ENCODE results near the gene TRMT13. TPM values are rescaled to one million over a fixed set of nuclear protein-coding genes. Genes with fewer than 3 reads are reported as not detected.

The TRMT13 gene
- total and polyA plus RNA-seq, 2 of the 13 experiments (the other 11 are each of a cell fraction or from before 2014, with no cell fraction given) = 10.0 to 12.4 TPM

DNA sequence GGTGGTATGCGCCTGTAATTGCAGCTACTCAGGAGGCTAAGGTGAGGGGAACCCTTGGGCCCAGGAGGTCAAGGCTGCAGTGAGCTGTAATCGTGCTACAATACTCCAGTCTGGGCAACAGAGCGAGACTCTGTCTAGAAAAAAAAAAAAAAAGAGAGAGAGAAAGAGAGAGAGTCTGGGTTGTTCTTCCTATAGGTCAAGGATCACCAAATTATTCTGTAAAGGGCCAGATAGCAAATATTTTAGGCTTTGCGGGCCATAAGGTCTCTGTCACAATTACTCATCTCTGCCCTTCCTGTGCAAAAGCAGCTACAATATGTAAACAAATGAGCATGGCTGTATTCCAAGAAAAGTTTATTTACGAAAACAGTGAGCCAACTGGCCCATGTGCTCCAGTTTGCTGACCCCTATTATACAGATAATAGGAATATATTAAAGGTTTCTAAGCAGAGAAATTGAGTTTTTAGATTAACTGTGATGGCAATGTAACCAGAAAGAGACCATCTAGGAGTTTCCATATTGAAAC, 2.3 kb upstream of the TRMT13 start (continued):
- TF ChIP-seq, protein P1, sequence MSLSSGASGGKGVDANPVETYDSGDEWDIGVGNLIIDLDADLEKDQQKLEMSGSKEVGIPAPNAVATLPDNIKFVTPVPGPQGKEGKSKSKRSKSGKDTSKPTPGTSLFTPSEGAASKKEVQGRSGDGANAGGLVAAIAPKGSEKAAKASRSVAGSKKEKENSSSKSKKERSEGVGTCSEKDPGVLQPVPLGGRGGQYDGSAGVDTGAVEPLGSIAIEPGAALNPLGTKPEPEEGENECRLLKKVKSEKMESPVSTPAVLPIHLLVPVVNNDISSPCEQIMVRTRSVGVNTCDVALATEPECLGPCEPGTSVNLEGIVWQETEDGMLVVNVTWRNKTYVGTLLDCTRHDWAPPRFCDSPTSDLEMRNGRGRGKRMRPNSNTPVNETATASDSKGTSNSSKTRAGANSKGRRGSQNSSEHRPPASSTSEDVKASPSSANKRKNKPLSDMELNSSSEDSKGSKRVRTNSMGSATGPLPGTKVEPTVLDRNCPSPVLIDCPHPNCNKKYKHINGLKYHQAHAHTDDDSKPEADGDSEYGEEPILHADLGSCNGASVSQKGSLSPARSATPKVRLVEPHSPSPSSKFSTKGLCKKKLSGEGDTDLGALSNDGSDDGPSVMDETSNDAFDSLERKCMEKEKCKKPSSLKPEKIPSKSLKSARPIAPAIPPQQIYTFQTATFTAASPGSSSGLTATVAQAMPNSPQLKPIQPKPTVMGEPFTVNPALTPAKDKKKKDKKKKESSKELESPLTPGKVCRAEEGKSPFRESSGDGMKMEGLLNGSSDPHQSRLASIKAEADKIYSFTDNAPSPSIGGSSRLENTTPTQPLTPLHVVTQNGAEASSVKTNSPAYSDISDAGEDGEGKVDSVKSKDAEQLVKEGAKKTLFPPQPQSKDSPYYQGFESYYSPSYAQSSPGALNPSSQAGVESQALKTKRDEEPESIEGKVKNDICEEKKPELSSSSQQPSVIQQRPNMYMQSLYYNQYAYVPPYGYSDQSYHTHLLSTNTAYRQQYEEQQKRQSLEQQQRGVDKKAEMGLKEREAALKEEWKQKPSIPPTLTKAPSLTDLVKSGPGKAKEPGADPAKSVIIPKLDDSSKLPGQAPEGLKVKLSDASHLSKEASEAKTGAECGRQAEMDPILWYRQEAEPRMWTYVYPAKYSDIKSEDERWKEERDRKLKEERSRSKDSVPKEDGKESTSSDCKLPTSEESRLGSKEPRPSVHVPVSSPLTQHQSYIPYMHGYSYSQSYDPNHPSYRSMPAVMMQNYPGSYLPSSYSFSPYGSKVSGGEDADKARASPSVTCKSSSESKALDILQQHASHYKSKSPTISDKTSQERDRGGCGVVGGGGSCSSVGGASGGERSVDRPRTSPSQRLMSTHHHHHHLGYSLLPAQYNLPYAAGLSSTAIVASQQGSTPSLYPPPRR (CRISPR knock-in tag; IDR thresholded peaks at IDR 0.05; ENCODE audit: borderline replicate concordance) = peak; percentile 77; the same call in 1 of the 2 replicates
- TF ChIP-seq HNRNPK (IDR thresholded peaks at IDR 0.05; ENCODE audit: low read depth, low read length, poor library complexity, severe bottlenecking) (no peak), FOXA3 (CRISPR knock-in tag; IDR thresholded peaks at IDR 0.05) (peak; percentile 68), ZNF775 (CRISPR knock-in tag; IDR thresholded peaks at IDR 0.05; ENCODE audit: borderline replicate concordance) (no peak), EED (CRISPR knock-in tag; IDR thresholded peaks at IDR 0.05) (no peak), RXRA (CRISPR knock-in tag; IDR thresholded peaks at IDR 0.05) (peak; percentile 13; the same call in 1 of the 2 replicates), RBM39 (IDR thresholded peaks at IDR 0.05; ENCODE audit: low read depth, low read length, poor library complexity, severe bottlenecking) (no peak), RAD21 (CRISPR knock-in tag; IDR thresholded peaks at IDR 0.05) (no peak), ZNF678 (CRISPR knock-in tag; IDR thresholded peaks at IDR 0.05) (no peak), PITX1 (CRISPR knock-in tag; IDR thresholded peaks at IDR 0.05) (peak; percentile 28; the same call in 1 of the 2 replicates), ZIK1 (CRISPR knock-in tag; IDR thresholded peaks at IDR 0.05; ENCODE audit: borderline replicate concordance, low read depth) (no peak), GATAD2A (CRISPR knock-in tag; IDR thresholded peaks at IDR 0.05) (peak; percentile 50; the same call in 1 of the 2 replicates)
- TF ChIP-seq, protein P2, sequence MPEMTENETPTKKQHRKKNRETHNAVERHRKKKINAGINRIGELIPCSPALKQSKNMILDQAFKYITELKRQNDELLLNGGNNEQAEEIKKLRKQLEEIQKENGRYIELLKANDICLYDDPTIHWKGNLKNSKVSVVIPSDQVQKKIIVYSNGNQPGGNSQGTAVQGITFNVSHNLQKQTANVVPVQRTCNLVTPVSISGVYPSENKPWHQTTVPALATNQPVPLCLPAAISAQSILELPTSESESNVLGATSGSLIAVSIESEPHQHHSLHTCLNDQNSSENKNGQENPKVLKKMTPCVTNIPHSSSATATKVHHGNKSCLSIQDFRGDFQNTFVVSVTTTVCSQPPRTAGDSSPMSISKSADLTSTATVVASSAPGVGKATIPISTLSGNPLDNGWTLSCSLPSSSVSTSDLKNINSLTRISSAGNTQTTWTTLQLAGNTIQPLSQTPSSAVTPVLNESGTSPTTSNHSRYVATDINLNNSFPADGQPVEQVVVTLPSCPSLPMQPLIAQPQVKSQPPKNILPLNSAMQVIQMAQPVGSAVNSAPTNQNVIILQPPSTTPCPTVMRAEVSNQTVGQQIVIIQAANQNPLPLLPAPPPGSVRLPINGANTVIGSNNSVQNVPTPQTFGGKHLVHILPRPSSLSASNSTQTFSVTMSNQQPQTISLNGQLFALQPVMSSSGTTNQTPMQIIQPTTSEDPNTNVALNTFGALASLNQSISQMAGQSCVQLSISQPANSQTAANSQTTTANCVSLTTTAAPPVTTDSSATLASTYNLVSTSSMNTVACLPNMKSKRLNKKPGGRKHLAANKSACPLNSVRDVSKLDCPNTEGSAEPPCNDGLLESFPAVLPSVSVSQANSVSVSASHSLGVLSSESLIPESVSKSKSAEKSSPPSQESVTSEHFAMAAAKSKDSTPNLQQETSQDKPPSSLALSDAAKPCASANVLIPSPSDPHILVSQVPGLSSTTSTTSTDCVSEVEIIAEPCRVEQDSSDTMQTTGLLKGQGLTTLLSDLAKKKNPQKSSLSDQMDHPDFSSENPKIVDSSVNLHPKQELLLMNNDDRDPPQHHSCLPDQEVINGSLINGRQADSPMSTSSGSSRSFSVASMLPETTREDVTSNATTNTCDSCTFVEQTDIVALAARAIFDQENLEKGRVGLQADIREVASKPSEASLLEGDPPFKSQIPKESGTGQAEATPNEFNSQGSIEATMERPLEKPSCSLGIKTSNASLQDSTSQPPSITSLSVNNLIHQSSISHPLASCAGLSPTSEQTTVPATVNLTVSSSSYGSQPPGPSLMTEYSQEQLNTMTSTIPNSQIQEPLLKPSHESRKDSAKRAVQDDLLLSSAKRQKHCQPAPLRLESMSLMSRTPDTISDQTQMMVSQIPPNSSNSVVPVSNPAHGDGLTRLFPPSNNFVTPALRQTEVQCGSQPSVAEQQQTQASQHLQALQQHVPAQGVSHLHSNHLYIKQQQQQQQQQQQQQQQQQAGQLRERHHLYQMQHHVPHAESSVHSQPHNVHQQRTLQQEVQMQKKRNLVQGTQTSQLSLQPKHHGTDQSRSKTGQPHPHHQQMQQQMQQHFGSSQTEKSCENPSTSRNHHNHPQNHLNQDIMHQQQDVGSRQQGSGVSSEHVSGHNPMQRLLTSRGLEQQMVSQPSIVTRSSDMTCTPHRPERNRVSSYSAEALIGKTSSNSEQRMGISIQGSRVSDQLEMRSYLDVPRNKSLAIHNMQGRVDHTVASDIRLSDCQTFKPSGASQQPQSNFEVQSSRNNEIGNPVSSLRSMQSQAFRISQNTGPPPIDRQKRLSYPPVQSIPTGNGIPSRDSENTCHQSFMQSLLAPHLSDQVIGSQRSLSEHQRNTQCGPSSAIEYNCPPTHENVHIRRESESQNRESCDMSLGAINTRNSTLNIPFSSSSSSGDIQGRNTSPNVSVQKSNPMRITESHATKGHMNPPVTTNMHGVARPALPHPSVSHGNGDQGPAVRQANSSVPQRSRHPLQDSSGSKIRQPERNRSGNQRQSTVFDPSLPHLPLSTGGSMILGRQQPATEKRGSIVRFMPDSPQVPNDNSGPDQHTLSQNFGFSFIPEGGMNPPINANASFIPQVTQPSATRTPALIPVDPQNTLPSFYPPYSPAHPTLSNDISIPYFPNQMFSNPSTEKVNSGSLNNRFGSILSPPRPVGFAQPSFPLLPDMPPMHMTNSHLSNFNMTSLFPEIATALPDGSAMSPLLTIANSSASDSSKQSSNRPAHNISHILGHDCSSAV (CRISPR knock-in tag; IDR thresholded peaks at IDR 0.05; ENCODE audit: borderline replicate concordance) = no peak
- TF ChIP-seq, protein P3, sequence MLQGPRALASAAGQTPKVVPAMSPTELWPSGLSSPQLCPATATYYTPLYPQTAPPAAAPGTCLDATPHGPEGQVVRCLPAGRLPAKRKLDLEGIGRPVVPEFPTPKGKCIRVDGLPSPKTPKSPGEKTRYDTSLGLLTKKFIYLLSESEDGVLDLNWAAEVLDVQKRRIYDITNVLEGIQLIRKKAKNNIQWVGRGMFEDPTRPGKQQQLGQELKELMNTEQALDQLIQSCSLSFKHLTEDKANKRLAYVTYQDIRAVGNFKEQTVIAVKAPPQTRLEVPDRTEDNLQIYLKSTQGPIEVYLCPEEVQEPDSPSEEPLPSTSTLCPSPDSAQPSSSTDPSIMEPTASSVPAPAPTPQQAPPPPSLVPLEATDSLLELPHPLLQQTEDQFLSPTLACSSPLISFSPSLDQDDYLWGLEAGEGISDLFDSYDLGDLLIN (CRISPR knock-in tag; IDR thresholded peaks at IDR 0.05; ENCODE audit: borderline replicate concordance) = no peak
- TF ChIP-seq, protein P4, sequence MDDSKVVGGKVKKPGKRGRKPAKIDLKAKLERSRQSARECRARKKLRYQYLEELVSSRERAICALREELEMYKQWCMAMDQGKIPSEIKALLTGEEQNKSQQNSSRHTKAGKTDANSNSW (CRISPR knock-in tag; IDR thresholded peaks at IDR 0.05; ENCODE audit: borderline replicate concordance) = no peak

Data from HepG2 (cell line).